Measurements from ENCODE around the gene ZNF407.

GRCh38 chr18:74734013-74734444 is 136.4 kb downstream of the ZNF407 start:
- TF ChIP-seq CTCF (conservative IDR thresholded peaks at IDR 0.05; ENCODE audit: low read depth in 2 of 2) = no peak
- no peak for TF ChIP-seq EZH2 (IDR thresholded peaks at IDR 0.05; ENCODE audit: low read depth, unreplicated experiment)
- TF ChIP-seq JUNB (IDR thresholded peaks at IDR 0.05; ENCODE audit: unreplicated experiment) = no peak
- no peak for TF ChIP-seq POLR2AphosphoS5 (IDR thresholded peaks at IDR 0.05; ENCODE audit: low read depth)
- no peak for TF ChIP-seq ZNF114 (CRISPR knock-in tag; IDR thresholded peaks at IDR 0.05)
- TF ChIP-seq REST (IDR thresholded peaks at IDR 0.05; ENCODE audit: unreplicated experiment) = no peak
- TF ChIP-seq EZH2phosphoT487 (IDR thresholded peaks at IDR 0.05; ENCODE audit: unreplicated experiment) = no peak
- no peak for TF ChIP-seq CREB1 (CRISPR knock-in tag; IDR thresholded peaks at IDR 0.05; ENCODE audit: low read depth)
- no peak for TF ChIP-seq ZNF462 (CRISPR knock-in tag; IDR thresholded peaks at IDR 0.05)
- TF ChIP-seq NANOG (IDR thresholded peaks at IDR 0.05; ENCODE audit: borderline replicate concordance) = no peak
- TF ChIP-seq STAT1 (IDR thresholded peaks at IDR 0.05; ENCODE audit: unreplicated experiment) = no peak
